ENCODE data around the gene ACTA1.

ACTA1 gene

GRCh38 chr1:229464672-229465071 lies 30.8 kb upstream of the ACTA1 start:
- H3K27me3 ChIP-seq (ENCODE audit: control insufficient read depth in 2 of 2, insufficient read depth in 2 of 2, low read length in 2 of 2), result no peaks in the 10 kb centered on the region
- no peak overlapping the region for H3K27ac ChIP-seq (ENCODE audit: low read depth in 2 of 2, low read length in 2 of 2)
- H3K9ac ChIP-seq (ENCODE audit: low read depth in 1 of 2, low read length in 2 of 2), result no peak overlapping the region
- no peaks in the 10 kb centered on the region for H3K9me3 ChIP-seq (ENCODE audit: control insufficient read depth in 2 of 2, low read length in 2 of 2)
- no peak overlapping the region for H3K4me3 ChIP-seq (ENCODE audit: low read length in 2 of 2)
- no peaks in the 10 kb centered on the region for H3K4me1 ChIP-seq (ENCODE audit: control insufficient read depth in 2 of 2, insufficient read depth in 2 of 2, low read length in 2 of 2)
- H3K36me3 ChIP-seq (ENCODE audit: control insufficient read depth in 2 of 2, insufficient read depth in 2 of 2, low read length in 2 of 2), result peaks cover 56 to 63% of the 10 kb centered on the region in 2 donors

- no peaks in the 10 kb centered on the region for H3K4me1 ChIP-seq (ENCODE audit: control insufficient read depth in 2 of 2, insufficient read depth in 2 of 2, low read length in 2 of 2)
- H3K9ac ChIP-seq (ENCODE audit: low read depth in 1 of 2, low read length in 2 of 2), result no peak overlapping the region
- no peaks in the 10 kb centered on the region for H3K9me3 ChIP-seq (ENCODE audit: control insufficient read depth in 2 of 2, low read length in 2 of 2)
- H3K4me3 ChIP-seq (ENCODE audit: low read length in 2 of 2), result no peak overlapping the region
- no peak overlapping the region for H3K27ac ChIP-seq (ENCODE audit: low read depth in 2 of 2, low read length in 2 of 2)
- peaks cover 62% of the 10 kb centered on the region in 2 donors for H3K36me3 ChIP-seq (ENCODE audit: control insufficient read depth in 2 of 2, insufficient read depth in 2 of 2, low read length in 2 of 2)
- H3K27me3 ChIP-seq (ENCODE audit: control insufficient read depth in 2 of 2, insufficient read depth in 2 of 2, low read length in 2 of 2), result no peaks in the 10 kb centered on the region
Measured at GRCh38 chr1:229461032-229461668, 27.3 kb upstream of the ACTA1 start.

DNA sequence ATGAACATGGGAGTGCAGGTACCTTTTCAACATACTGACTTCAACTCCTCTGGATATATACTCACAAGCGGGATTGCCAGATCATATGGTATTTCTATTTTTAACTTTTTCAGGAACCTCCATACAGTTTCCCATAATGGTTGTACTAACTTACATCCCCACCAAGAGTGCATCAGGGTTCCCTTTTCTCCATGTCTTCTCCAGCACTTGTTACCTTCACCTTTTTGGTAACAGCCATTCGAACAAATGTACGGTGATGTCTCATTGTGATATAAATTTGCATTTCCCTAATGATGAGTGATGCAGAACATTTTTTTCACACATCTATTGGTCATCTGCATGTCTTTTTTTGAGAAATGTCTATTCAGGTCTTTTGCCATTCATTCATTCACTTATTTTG lies 25.9 kb upstream of the ACTA1 start:
- Histone ChIP-seq H3K36me3 (ENCODE audit: control insufficient read depth in 2 of 2, insufficient read depth in 2 of 2, low read length in 2 of 2) (peaks cover 59 to 60% of the 10 kb centered on the region in 2 donors), H3K4me3 (ENCODE audit: low read length in 2 of 2) (no peak overlapping the region), H3K9me3 (ENCODE audit: control insufficient read depth in 2 of 2, low read length in 2 of 2) (no peaks in the 10 kb centered on the region), H3K27ac (ENCODE audit: low read depth in 2 of 2, low read length in 2 of 2) (no peak overlapping the region), H3K9ac (ENCODE audit: low read depth in 1 of 2, low read length in 2 of 2) (no peak overlapping the region), H3K4me1 (ENCODE audit: control insufficient read depth in 2 of 2, insufficient read depth in 2 of 2, low read length in 2 of 2) (no peaks in the 10 kb centered on the region), H3K27me3 (ENCODE audit: control insufficient read depth in 2 of 2, insufficient read depth in 2 of 2, low read length in 2 of 2) (no peaks in the 10 kb centered on the region)

DNA sequence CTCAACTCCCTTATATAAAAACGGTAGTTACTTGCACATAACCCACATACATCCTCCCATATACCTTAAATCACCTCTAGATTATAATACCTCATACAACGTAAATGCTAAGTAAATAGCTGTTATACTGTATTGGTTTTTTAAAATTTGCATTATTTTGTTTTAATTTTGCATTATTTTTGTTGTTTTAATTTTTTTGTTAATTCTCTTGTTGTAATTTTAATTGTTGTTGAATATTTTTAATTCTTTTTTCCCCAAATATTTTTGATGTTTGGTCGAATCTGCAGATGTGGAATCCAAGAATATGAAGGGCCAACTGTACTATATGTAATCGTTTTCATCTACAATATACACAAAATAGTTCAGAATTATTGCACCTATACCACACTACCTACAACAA lies 23.5 kb upstream of the ACTA1 start:
- H3K9me3 ChIP-seq (ENCODE audit: control insufficient read depth in 2 of 2, low read length in 2 of 2), result no peaks in the 10 kb centered on the region
- no peaks in the 10 kb centered on the region for H3K27me3 ChIP-seq (ENCODE audit: control insufficient read depth in 2 of 2, insufficient read depth in 2 of 2, low read length in 2 of 2)
- H3K4me1 ChIP-seq (ENCODE audit: control insufficient read depth in 2 of 2, insufficient read depth in 2 of 2, low read length in 2 of 2), result no peaks in the 10 kb centered on the region
- H3K27ac ChIP-seq (ENCODE audit: low read depth in 2 of 2, low read length in 2 of 2), result no peak overlapping the region
- H3K9ac ChIP-seq (ENCODE audit: low read depth in 1 of 2, low read length in 2 of 2), result no peak overlapping the region
- no peak overlapping the region for H3K4me3 ChIP-seq (ENCODE audit: low read length in 2 of 2)
- peaks cover 41 to 42% of the 10 kb centered on the region in 2 donors for H3K36me3 ChIP-seq (ENCODE audit: control insufficient read depth in 2 of 2, insufficient read depth in 2 of 2, low read length in 2 of 2)

GRCh38 chr1:229456016-229456415 lies 22.1 kb upstream of the ACTA1 start:
- no peak overlapping the region for H3K9ac ChIP-seq (ENCODE audit: low read depth in 1 of 2, low read length in 2 of 2)
- peaks cover 44 to 45% of the 10 kb centered on the region in 2 donors for H3K36me3 ChIP-seq (ENCODE audit: control insufficient read depth in 2 of 2, insufficient read depth in 2 of 2, low read length in 2 of 2)
- H3K27ac ChIP-seq (ENCODE audit: low read depth in 2 of 2, low read length in 2 of 2), result no peak overlapping the region
- H3K9me3 ChIP-seq (ENCODE audit: control insufficient read depth in 2 of 2, low read length in 2 of 2), result no peaks in the 10 kb centered on the region
- no peak overlapping the region for H3K4me3 ChIP-seq (ENCODE audit: low read length in 2 of 2)
- H3K4me1 ChIP-seq (ENCODE audit: control insufficient read depth in 2 of 2, insufficient read depth in 2 of 2, low read length in 2 of 2), result no peaks in the 10 kb centered on the region
- H3K27me3 ChIP-seq (ENCODE audit: control insufficient read depth in 2 of 2, insufficient read depth in 2 of 2, low read length in 2 of 2), result no peaks in the 10 kb centered on the region

DNA sequence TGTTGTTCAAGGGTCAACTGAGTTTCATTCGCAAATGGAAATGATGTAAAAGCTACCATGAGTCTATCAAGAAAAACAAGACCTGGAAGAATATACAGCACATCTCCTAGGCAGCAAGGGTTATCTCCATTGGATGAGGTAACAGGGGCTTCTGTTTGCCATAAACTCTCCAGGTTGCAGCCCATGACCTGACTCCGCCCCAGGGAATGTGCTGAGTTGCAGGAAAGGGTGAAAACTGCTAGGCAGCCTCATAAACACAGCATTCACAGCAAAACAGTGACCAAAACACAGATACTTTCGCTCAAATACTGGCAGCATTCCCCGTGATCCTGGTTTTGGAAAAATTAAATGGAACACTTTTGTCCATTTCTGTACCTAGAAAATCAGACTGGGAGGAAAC lies 20.2 kb upstream of the ACTA1 start:
- Histone ChIP-seq H3K36me3 (ENCODE audit: control insufficient read depth in 2 of 2, insufficient read depth in 2 of 2, low read length in 2 of 2) (peaks cover 31 to 34% of the 10 kb centered on the region in 2 donors), H3K9ac (ENCODE audit: low read depth in 1 of 2, low read length in 2 of 2) (no peak overlapping the region), H3K27ac (ENCODE audit: low read depth in 2 of 2, low read length in 2 of 2) (no peak overlapping the region), H3K4me3 (ENCODE audit: low read length in 2 of 2) (no peak overlapping the region), H3K27me3 (ENCODE audit: control insufficient read depth in 2 of 2, insufficient read depth in 2 of 2, low read length in 2 of 2) (no peaks in the 10 kb centered on the region), H3K4me1 (ENCODE audit: control insufficient read depth in 2 of 2, insufficient read depth in 2 of 2, low read length in 2 of 2) (no peaks in the 10 kb centered on the region), H3K9me3 (ENCODE audit: control insufficient read depth in 2 of 2, low read length in 2 of 2) (no peaks in the 10 kb centered on the region)

DNA sequence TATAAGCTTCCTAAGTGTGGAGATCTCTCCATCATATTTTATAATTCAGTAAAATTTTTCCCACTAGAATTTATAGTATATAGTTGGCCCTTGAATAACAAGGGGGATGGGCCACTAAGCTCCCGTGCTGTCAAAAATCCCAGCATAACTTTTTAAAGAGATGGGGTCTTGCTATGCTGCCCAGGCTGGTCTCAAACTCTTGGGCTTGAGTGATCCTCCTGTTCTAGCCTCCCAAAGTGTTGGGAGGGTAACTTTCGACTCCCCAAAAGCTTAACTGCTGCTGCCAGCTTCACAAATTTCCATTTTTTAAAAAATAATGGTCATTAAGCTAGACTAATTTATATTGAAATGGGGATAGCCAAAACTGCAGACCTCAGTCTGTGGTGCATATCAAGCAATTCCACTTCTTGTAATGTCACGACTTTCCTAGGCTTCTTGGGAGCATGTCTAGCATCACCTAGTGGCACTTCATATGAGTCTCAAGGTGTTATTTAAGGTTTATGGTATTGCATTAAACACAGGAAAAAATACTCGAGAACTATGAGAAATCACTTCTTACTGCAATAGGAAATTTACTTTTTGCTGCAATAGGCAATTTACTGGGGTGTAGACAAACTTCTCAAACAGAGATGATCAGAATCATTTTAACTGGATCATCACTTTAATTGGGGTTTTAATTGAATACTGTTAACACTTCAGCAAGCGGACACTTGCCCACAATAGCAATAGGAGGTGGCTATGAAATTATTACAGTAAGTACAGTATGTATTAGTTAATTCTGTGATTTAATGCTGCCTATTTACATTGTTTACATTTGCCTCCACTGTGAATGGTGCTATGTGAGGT lies 19.3 kb upstream of the ACTA1 start:
- no peak overlapping the region for H3K9ac ChIP-seq (ENCODE audit: low read depth in 1 of 2, low read length in 2 of 2)
- H3K4me1 ChIP-seq (ENCODE audit: control insufficient read depth in 2 of 2, insufficient read depth in 2 of 2, low read length in 2 of 2), result no peaks in the 10 kb centered on the region
- peaks cover 32 to 37% of the 10 kb centered on the region in 2 donors for H3K36me3 ChIP-seq (ENCODE audit: control insufficient read depth in 2 of 2, insufficient read depth in 2 of 2, low read length in 2 of 2)
- H3K27ac ChIP-seq (ENCODE audit: low read depth in 2 of 2, low read length in 2 of 2), result no peak overlapping the region
- no peaks in the 10 kb centered on the region for H3K9me3 ChIP-seq (ENCODE audit: control insufficient read depth in 2 of 2, low read length in 2 of 2)
- H3K27me3 ChIP-seq (ENCODE audit: control insufficient read depth in 2 of 2, insufficient read depth in 2 of 2, low read length in 2 of 2), result no peaks in the 10 kb centered on the region
- no peak overlapping the region for H3K4me3 ChIP-seq (ENCODE audit: low read length in 2 of 2)

GRCh38 chr1:229448845-229449244 lies 15.0 kb upstream of the ACTA1 start:
- no peak overlapping the region for H3K4me3 ChIP-seq (ENCODE audit: low read length in 2 of 2)
- peaks cover 24 to 27% of the 10 kb centered on the region in 2 donors for H3K36me3 ChIP-seq (ENCODE audit: control insufficient read depth in 2 of 2, insufficient read depth in 2 of 2, low read length in 2 of 2)

DNA sequence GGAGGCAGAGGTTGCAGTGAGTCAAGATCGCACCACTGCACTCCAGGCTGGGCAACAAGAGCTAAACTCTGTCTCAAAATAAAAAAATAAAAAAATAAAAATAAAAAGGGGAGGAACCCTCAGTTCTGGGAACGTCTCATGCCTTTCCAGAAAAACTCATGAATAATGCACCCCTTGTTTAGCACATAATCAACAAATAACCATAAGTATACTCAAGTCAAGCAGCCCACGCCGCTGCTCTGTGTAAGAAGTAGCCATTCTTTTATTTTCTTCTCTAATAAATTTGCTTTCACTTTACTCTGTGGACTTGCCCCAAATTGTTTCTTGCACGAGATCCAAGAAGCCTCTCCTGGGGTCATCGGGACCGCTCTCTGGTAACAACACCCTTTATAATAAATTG lies 14.5 kb upstream of the ACTA1 start:
- no peaks in the 10 kb centered on the region for H3K4me1 ChIP-seq (ENCODE audit: control insufficient read depth in 2 of 2, insufficient read depth in 2 of 2, low read length in 2 of 2)
- H3K36me3 ChIP-seq (ENCODE audit: control insufficient read depth in 2 of 2, insufficient read depth in 2 of 2, low read length in 2 of 2), result peaks cover 24 to 28% of the 10 kb centered on the region in 2 donors
- H3K9me3 ChIP-seq (ENCODE audit: control insufficient read depth in 2 of 2, low read length in 2 of 2), result no peaks in the 10 kb centered on the region
- no peak overlapping the region for H3K9ac ChIP-seq (ENCODE audit: low read depth in 1 of 2, low read length in 2 of 2)
- no peaks in the 10 kb centered on the region for H3K27me3 ChIP-seq (ENCODE audit: control insufficient read depth in 2 of 2, insufficient read depth in 2 of 2, low read length in 2 of 2)
- no peak overlapping the region for H3K27ac ChIP-seq (ENCODE audit: low read depth in 2 of 2, low read length in 2 of 2)
- H3K4me3 ChIP-seq (ENCODE audit: low read length in 2 of 2), result no peak overlapping the region

More at GRCh38 chr1:229448845-229449244, 15.0 kb upstream of the ACTA1 start:
- Histone ChIP-seq H3K27ac (ENCODE audit: low read depth in 2 of 2, low read length in 2 of 2) (no peak overlapping the region), H3K27me3 (ENCODE audit: control insufficient read depth in 2 of 2, insufficient read depth in 2 of 2, low read length in 2 of 2) (no peaks in the 10 kb centered on the region), H3K4me1 (ENCODE audit: control insufficient read depth in 2 of 2, insufficient read depth in 2 of 2, low read length in 2 of 2) (no peaks in the 10 kb centered on the region), H3K9me3 (ENCODE audit: control insufficient read depth in 2 of 2, low read length in 2 of 2) (no peaks in the 10 kb centered on the region), H3K9ac (ENCODE audit: low read depth in 1 of 2, low read length in 2 of 2) (no peak overlapping the region)

GRCh38 chr1:229447809-229448252 lies 13.9 kb upstream of the ACTA1 start:
- no peaks in the 10 kb centered on the region for H3K27me3 ChIP-seq (ENCODE audit: control insufficient read depth in 2 of 2, insufficient read depth in 2 of 2, low read length in 2 of 2)
- H3K4me3 ChIP-seq (ENCODE audit: low read length in 2 of 2), result no peak overlapping the region
- H3K36me3 ChIP-seq (ENCODE audit: control insufficient read depth in 2 of 2, insufficient read depth in 2 of 2, low read length in 2 of 2), result peaks cover 24 to 31% of the 10 kb centered on the region in 2 donors
- no peak overlapping the region for H3K9ac ChIP-seq (ENCODE audit: low read depth in 1 of 2, low read length in 2 of 2)
- H3K9me3 ChIP-seq (ENCODE audit: control insufficient read depth in 2 of 2, low read length in 2 of 2), result no peaks in the 10 kb centered on the region
- H3K27ac ChIP-seq (ENCODE audit: low read depth in 2 of 2, low read length in 2 of 2), result no peak overlapping the region
- H3K4me1 ChIP-seq (ENCODE audit: control insufficient read depth in 2 of 2, insufficient read depth in 2 of 2, low read length in 2 of 2), result no peaks in the 10 kb centered on the region
